GM12801 (cell line): ENCODE results near the gene NFATC2.

Experiments
- TF ChIP-seq, protein P1 (sequence below): IDR thresholded peaks from one replicate; pipeline ENCODE4 v1.5.1; 2011; ENCODE audit warnings: control low read depth; ENCODE audit not compliant: insufficient read length; ENCODE audit errors: extremely low read depth

The NFATC2 gene

DNA sequence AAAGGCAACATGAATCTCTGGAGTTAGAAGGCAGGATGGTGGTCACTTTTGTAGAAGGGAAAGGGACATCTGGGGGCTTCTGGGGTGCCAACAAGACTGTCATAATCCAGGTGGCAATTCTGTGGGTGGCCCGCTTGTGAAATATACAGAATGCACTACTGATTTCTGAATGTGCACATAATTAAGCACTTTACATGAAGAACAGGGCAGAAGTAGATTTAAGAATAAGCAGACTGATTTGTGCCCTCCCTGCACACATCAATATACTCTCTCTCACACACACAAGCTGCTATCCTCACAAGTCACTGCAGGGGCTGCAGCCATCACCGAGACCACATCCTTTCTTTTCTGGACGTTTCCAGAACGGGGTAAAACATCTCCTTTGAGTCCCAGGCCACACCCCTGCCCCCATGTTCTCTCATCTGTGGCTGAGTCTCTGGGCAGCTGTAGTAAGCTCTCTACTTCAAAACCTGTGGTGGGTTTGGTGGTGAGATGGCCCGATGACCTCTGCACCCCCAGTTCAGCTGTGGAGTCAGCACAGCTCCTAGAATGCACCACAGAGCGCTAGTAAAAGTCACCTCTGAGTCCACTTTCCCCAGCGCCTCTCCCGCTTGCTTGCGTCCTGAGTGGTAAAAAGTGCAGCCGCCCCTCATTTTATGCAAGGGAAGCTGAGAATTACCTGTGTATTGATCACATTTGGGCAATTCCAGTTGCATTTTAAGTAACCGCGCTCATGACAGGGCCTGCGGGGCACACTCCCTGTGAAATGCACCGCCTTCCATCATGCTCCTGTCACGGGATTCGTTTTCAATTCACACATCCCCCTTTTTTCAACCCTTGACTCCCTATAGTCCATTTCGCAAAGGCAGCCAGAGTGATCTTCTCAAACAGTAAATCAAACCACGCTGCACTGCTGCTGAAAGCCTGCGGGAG, 115.5 kb downstream of the NFATC2 start:
- TF ChIP-seq, protein P1, sequence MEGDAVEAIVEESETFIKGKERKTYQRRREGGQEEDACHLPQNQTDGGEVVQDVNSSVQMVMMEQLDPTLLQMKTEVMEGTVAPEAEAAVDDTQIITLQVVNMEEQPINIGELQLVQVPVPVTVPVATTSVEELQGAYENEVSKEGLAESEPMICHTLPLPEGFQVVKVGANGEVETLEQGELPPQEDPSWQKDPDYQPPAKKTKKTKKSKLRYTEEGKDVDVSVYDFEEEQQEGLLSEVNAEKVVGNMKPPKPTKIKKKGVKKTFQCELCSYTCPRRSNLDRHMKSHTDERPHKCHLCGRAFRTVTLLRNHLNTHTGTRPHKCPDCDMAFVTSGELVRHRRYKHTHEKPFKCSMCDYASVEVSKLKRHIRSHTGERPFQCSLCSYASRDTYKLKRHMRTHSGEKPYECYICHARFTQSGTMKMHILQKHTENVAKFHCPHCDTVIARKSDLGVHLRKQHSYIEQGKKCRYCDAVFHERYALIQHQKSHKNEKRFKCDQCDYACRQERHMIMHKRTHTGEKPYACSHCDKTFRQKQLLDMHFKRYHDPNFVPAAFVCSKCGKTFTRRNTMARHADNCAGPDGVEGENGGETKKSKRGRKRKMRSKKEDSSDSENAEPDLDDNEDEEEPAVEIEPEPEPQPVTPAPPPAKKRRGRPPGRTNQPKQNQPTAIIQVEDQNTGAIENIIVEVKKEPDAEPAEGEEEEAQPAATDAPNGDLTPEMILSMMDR, result no peak

DNA sequence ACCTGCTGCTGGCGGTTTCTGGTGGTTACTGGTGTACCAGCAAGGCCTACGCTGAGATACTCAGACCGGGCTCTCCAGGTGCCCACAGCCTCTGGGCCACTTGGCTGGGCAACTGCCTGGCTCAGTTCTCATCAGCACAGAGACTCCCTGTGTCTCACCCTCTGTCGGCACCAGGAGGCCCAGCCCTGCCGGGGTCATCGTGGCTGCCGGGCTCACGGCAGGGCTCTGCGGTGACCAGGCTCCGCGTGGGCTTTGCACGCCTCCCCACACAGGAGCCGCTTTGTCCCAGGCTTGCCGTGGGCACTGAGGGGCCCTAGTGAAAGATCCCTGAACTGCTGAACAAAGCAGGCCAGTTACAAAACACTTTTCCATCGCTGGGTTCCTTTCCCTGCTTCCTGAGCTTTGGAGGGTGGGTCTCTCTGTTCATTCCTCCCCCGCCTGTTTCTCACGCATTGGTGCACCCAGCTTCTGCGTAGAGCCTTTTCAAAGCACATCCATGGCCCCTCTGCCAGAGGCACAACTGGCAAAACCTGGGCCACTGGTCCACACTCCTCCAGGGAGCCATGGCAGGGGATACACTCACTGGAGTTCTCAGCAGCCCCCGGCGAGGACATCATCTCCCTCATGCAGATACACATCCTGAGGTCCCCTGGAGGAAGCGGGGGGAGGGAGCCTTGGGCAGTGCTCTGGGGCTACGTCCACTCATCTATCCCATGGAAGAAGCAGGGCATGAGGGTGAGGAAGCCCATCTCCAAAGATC, 117.0 kb downstream of the NFATC2 start:
- TF ChIP-seq, protein P1, result no peak

DNA sequence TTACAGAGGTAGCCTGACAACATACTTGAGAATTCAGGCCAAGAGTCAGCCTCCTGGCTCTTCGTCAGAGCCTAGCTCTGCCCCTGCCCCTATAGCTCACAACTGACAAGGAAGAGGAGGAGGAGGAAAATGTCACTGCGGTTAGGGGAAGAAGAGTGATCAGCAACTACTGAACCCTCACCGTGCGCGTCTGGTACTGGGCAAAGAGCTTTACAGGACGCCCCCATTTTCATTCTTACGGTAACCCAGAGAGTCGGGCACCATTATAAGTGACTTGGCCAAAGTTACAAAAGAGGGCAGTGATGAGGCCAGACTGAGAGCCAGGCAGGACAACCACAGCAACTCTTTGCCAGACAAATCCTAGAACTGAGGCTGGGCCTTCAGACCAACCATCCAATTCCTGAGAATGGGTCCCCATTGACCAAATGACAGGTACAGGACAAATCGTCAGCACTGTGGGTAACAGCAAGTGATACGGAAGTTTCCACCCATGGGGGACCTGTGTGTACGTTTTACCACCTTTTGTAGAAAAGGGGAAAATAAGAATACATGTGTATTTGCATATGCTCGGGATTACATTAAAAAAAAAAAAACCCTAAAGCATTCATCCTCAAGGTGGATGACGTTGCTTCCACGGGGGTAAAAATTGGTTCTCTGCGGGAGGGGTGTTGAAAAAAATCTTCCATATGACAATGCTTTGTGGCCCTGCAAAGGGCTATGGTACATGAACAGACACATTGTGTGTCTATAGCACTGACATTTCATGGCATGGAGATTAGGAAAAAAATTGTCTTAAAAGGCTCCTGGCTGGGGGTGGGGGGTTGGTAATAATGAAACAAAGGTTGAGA, 118.0 kb downstream of the NFATC2 start:
- TF ChIP-seq, protein P1, result no peak

DNA sequence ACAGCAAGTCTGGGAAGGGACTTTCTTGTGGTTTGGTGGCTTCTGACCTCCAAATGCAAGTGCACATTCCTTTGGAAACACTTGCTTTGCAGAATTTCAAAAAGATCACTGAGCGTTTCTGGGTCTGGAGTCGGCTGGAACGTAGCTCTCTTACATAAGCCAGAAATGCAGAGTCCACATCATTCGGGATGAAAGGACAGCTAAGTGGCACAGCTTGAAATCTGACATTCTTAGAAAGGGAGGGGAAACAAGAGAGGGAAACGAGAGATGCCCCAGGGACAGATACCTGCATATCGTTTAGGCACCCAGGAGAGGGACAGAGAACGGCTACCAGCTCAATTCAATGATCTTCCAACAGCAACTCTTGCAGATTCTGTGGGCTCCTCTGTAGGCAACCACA, 118.7 kb downstream of the NFATC2 start:
- TF ChIP-seq, protein P1, result no peak

DNA sequence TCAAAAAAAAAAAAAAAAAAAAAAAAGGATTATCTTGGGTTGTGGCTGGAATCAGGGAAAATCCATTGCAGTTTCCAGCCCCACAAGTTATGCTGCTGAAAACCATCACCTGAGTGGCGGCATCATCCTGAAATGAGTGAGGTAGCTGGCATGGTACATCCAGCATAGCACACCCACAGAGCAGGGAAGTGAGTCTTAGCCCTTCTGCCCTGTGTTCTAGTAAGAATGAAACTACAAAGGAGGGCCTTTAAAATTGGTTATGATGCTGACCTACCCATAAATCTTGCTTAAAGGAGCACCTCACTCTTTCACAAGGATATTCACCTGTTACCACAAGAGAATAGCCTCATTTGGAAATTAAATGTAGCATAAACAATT, 119.2 kb downstream of the NFATC2 start:
- TF ChIP-seq, protein P1, result no peak

DNA sequence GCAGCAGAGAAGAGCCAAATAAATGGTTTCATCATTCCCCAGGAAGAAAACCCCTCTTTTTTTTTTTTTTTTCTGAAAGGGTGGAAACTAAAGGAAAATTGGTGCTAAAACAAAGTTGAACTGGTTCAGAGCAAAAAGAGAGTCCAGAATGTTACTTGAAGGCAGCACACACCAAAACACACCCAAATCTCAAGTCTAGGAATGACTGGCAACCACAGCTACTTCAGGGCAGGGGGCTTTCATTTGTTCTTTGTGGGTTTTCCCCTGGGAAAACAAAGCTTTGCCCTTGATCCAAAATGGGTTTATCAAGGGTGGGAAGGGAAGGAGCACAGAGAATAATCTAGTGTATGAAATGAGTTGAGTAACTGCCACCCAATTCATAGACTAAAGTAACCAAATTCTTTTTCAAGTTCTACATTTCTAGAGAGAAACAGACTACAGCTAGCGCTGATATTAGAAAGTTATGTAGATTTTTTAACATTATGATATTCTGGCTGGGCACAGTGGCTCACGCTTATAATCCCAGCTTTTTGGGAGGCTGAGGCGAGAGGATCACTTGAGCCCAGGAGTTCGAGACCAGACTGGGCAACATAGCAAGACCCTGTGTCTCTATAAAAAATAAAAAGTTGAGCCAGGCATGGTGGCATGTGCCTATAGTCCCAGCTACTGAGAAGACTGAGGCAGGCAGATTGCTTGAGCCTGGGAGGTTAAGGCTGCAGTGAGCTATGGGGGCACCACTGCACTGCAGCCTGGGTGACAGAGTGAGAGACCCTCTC, 119.8 kb downstream of the NFATC2 start:
- TF ChIP-seq, protein P1, result no peak
